GM06990 (cell line): Measurements from ENCODE around the gene PRRG1.
"Not testable (repeated sequence)": the region's sequence is repeated elsewhere in the genome, so short reads cannot be mapped to it uniquely, and the experiment has no call there.

Experiments used
- DNase-seq: peaks from one replicate; pipeline ENCODE4 v3.0.0-alpha.2; 2011; ENCODE audit not compliant: insufficient read length; ENCODE audit errors: extremely low read depth
- H3K27me3 ChIP-seq: replicated peaks from 2 replicates; pipeline ENCODE4 v1.6.0; 2011; ENCODE audit warnings: low read length; ENCODE audit not compliant: control insufficient read depth, insufficient read depth
- H3K36me3 ChIP-seq: 2 replicates; pipeline ENCODE4 v1.5.1; 2011; ENCODE audit warnings: low read length; ENCODE audit not compliant: control insufficient read depth, insufficient read depth
- H3K4me3 ChIP-seq: replicated peaks from 2 replicates; pipeline ENCODE4 v1.5.1; 2011; ENCODE audit warnings: low read depth, mild to moderate bottlenecking, control low read depth, low read length
- CTCF ChIP-seq: IDR thresholded peaks from 2 replicates; pipeline ENCODE4 v1.5.1; 2011; ENCODE audit warnings: low read length, control low read depth, mild to moderate bottlenecking, inconsistent platforms; ENCODE audit not compliant: insufficient read depth, poor library complexity, severe bottlenecking

The PRRG1 gene

DNA sequence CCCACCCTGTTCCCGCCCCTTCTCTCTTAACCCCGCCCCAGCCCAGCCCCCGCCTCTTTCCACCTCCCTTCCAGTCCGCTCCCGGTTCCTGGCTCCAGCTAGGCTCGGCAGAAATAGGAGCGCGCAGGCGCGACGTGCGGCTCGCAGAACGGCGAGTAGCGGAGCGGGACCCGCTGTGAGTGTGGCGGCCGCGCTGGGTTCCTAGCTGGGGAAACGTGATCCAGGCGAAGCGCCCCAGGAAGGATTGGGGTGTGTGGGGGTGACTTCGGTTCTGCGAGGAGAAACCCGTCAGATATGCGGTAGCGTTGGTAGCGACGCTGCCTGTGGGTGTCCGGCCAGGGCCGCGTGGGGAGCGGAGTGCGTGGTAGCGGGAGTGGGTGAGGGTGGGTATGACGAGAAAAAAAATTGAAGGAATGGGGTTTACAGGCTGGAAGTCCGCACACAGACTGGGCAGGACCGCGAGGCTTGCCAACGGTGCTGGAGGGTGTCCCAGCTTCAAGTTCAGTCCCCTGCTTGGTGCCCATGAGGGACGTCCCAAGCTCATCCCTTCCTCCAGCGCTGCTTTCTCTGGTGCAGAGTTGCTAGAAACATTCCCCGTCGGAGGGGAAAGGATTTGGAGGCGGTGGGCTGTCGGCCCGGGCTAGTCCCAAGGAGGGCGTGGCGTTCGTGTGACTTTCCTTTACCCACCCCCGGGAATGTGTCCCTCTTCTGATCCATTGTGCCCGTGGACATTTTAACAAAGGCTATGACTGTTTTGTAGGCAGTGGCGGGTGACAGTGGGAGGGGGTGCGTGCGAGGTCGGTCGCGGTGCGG is at the start of gene PRRG1:
Gene PRRG1, plus strand, starts transcription at position 144 of the 813 bp plus-strand sequence. CDS start 56,886 bp downstream, outside the sequence.
- Histone ChIP-seq H3K4me3 (no peak within 1 kb of the TSS), H3K27me3 (no peaks in the 10 kb centered on the region), H3K36me3 (no peaks in the 10 kb centered on the region)
- no peak for TF ChIP-seq CTCF
- DNase-seq = no peak

GRCh38 chrX:37302569-37302968 is 46.6 kb upstream of the PRRG1 start:
- Histone ChIP-seq H3K27me3 (no peaks in the 10 kb centered on the region), H3K4me3 (no peak overlapping the region), H3K36me3 (no peaks in the 10 kb centered on the region)
- TF ChIP-seq CTCF = no peak
- DNase-seq = no peak

DNA sequence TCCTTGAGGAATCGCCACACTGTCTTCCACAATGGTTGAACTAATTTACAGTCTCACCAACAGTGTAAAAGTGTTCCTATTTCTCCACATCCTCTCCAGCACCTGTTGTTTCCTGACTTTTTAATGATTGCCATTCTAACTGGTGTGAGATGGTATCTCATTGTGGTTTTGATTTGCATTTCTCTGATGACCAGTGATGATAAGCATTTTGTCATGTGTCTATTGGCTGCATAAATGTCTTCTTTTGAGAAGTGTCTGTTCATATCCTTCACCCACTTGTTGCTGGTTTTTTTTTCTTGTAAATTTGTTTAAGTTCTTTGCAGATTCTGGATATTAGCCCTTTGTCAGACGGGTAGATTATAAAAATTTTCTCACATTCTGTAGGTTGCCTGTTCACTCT is 43.9 kb upstream of the PRRG1 start:
- not testable (repeated sequence) for DNase-seq

DNA sequence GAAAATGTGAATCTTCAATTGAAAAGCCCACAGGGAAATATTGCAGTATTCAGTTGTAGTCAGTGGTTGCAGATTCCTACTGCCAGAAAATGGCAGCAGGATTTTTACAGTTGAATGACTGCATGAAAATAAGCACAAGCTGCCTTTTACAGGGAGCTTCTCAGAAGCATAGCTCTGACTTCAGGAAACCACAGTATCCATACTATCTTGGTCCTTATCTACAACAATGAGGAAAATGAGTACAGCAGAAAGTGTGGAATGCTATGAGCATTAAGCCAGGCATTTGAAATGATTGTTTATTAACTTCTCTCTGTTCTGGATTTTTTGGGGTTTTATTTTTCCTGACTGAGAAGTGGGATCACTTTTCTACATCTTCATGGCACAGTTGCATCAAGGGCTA is 34.6 kb upstream of the PRRG1 start:
- no peak for DNase-seq
- Histone ChIP-seq H3K36me3 (no peaks in the 10 kb centered on the region), H3K27me3 (no peaks in the 10 kb centered on the region), H3K4me3 (no peak overlapping the region)
- no peak for TF ChIP-seq CTCF

More for the DNA sequence above, 43.9 kb upstream of the PRRG1 start:
- H3K4me3 ChIP-seq, H3K36me3 ChIP-seq, H3K27me3 ChIP-seq: not testable (repeated sequence)

- DNase-seq = no peak
- Histone ChIP-seq H3K36me3 (no peaks in the 10 kb centered on the region), H3K4me3 (no peak overlapping the region), H3K27me3 (no peaks in the 10 kb centered on the region)
- TF ChIP-seq CTCF = no peak
Measured at GRCh38 chrX:37315511-37316248, 33.5 kb upstream of the PRRG1 start.

GRCh38 chrX:37320541-37321203 is 28.5 kb upstream of the PRRG1 start:
- Histone ChIP-seq H3K27me3 (no peaks in the 10 kb centered on the region), H3K4me3 (no peak overlapping the region), H3K36me3 (no peaks in the 10 kb centered on the region)
- DNase-seq = no peak
- no peak for TF ChIP-seq CTCF
